ENCODE measurements around the gene ZNF550. TPM values are rescaled to one million over a fixed set of nuclear protein-coding genes. Genes with fewer than 3 reads are reported as not detected.

ZNF550 gene
- total RNA-seq, 1 experiment from 2014 or later = 13.5 TPM

GRCh38 chr19:57511484-57511883 lies 48.2 kb downstream of the ZNF550 start:
- no peaks in the 10 kb centered on the region; the same call in 1 of the 2 replicates for H3K27me3 Mint-ChIP-seq (ENCODE audit: low read depth)
- no peak overlapping the region for H3K4me3 Mint-ChIP-seq
- no peak overlapping the region for H3K27ac Mint-ChIP-seq
- no peak overlapping the region for H2AK5ac ChIP-seq (ENCODE audit: insufficient read length, low read length)
- H3K4me1 Mint-ChIP-seq = no peaks in the 10 kb centered on the region
- H4K5ac ChIP-seq (ENCODE audit: insufficient read length, low read depth, low read length) = no peak overlapping the region
- no peak overlapping the region for H2BK15ac ChIP-seq (ENCODE audit: low read depth, low read length)
- no peaks in the 10 kb centered on the region for H3K79me2 ChIP-seq (ENCODE audit: insufficient read depth, low read length)
- H2AFZ ChIP-seq (ENCODE audit: low read length) = no peak overlapping the region
- H3K9me3 Mint-ChIP-seq = peaks cover 68 to 75% of the 10 kb centered on the region in 2 experiments
- no peak overlapping the region for H3K14ac ChIP-seq (ENCODE audit: insufficient read depth, low read length)
- no peaks in the 10 kb centered on the region for H4K20me1 ChIP-seq (ENCODE audit: control insufficient read depth, insufficient read depth, insufficient read length)
- no peaks in the 10 kb centered on the region for H3K27me3 ChIP-seq (ENCODE audit: insufficient read depth, low read length)
- H4K91ac ChIP-seq (ENCODE audit: insufficient read length, low read depth, low read length) = no peak overlapping the region
- H3K23me2 ChIP-seq (ENCODE audit: insufficient read length, low read depth, low read length, poor library complexity, severe bottlenecking) = no peaks in the 10 kb centered on the region
- H3K4ac ChIP-seq (ENCODE audit: low read depth, low read length) = no peak overlapping the region
- no peak for TF ChIP-seq CTCF (conservative IDR thresholded peaks at IDR 0.05)
- no peak overlapping the region for H2BK20ac ChIP-seq (ENCODE audit: low read depth, low read length, poor library complexity, severe bottlenecking)
- H3T11ph ChIP-seq (ENCODE audit: low read length) = no peak overlapping the region
- no peak overlapping the region for H3K18ac ChIP-seq (ENCODE audit: insufficient read length, low read depth, low read length)
- H3K9me3 ChIP-seq (ENCODE audit: control insufficient read depth, low read depth, low read length) = peaks cover 19% of the 10 kb centered on the region
- H3K56ac ChIP-seq (ENCODE audit: insufficient read length, low read depth, low read length) = no peak overlapping the region
- no peak overlapping the region for H3K23ac ChIP-seq (ENCODE audit: insufficient read length, low read depth, low read length)
- no peak overlapping the region for H2BK120ac ChIP-seq (ENCODE audit: low read depth, low read length, poor library complexity, severe bottlenecking)
- no peak for DNase-seq
- H3K36me3 Mint-ChIP-seq (ENCODE audit: insufficient read depth in 1 of 3, low read depth in 3 of 3) = peaks cover 36 to 66% (median 46%) of the 10 kb centered on the region in 3 experiments
- H3K79me1 ChIP-seq (ENCODE audit: insufficient read depth, low read depth, low read length, poor library complexity, severe bottlenecking) = no peaks in the 10 kb centered on the region
- H3K4me1 ChIP-seq (ENCODE audit: insufficient read depth, low read length) = no peaks in the 10 kb centered on the region
- no peak overlapping the region for H3K4me2 ChIP-seq (ENCODE audit: insufficient read depth, insufficient read length, low read length)
- H3K9ac ChIP-seq (ENCODE audit: extremely low read depth, insufficient read length, low read length) = no peak overlapping the region
- H2BK12ac ChIP-seq (ENCODE audit: insufficient read length, low read depth, low read length) = no peak overlapping the region
- no peak overlapping the region for H4K8ac ChIP-seq (replicated peaks; ENCODE audit: insufficient read length, low read depth, low read length)
- H2BK5ac ChIP-seq (ENCODE audit: insufficient read length, low read length) = no peak overlapping the region
- H3K27ac ChIP-seq (ENCODE audit: insufficient read length, low read depth, low read length) = no peak overlapping the region

Measured in H9 (cell line).